Renal pelvis (tissue), 4 donors: Measurements from ENCODE around the gene GAB2. TPM values are rescaled to one million over a fixed set of nuclear protein-coding genes. Genes with fewer than 3 reads are reported as not detected.

Experiments used
- DNase-seq: peaks from one replicate; pipeline ENCODE4 v3.0.0-alpha.2; 2013
- polyA plus RNA-seq, 3 donors: library from polyadenylated mRNA; unstranded; fragments of 120-200 nt; gene quantifications; one replicate each; pipeline ENCODE4 v1.2.1, GENCODE V29; 2013; ENCODE audit not compliant: insufficient read length in 3 of 3

Gene GAB2
- polyA plus RNA-seq, 3 donors = 17.1 to 19.8 (median 17.8) TPM

DNA sequence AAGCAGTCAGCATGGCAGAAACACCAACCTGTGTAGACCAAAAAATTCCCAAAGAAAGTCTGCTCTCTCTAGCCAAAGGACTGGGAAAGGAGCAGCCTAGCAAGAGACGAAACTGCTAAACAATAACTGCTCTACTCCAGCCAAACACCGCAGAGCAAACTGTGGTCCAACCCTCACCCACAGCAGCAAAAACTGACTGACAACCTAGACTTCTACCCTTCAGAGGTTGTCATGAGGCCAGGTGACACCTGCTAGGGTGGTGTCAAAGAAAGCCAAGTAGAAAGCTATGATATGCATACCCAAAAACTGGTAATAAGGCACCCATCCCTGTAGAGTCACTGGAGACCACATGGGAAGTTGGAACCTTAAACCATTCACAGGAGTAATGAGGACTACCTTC, 11.8 kb downstream of the GAB2 start:
- no peak for DNase-seq

- DNase-seq = no peak
Measured at GRCh38 chr11:78403781-78404180, 13.8 kb downstream of the GAB2 start.

DNA sequence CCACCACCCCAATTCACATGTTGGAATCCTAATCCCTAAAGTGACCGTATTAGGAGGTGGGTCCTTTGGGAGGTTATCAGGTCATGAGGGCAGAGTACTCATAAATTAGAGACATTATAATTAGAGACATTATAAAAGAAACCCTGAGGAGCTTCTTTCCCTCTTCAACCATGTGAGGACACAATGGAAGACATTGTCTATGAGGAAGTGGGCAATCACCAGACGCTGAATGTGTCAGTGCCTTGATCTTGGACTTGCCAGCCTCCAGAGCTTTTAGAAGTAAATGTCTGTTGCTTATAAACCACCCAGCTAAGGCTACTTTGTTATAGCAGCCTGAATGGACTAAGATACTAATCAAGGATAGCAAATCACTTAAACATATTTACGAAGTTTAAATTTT, 14.8 kb downstream of the GAB2 start:
- DNase-seq = no peak

DNA sequence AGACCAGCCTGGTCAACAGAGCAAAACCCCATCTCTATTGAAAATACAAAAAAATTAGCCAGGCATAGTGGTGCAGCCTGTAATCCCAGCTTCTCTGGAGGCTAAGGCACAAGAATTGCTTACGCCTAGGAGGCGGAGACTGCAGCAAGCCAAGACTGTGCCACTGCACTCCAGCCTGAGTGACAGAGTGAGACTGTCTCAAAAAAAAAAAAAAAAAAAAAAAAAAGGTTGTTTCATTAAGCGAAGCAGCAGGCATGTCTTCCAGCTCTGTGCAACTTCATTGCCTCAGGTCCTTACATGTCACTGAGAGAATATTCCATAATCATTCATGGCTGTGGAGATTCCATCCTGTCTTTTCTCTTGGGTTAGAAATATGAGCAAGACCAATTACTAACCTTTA, 16.9 kb downstream of the GAB2 start:
- no peak for DNase-seq

- DNase-seq = no peak
Measured at GRCh38 chr11:78400116-78400515, 17.5 kb downstream of the GAB2 start.

DNA sequence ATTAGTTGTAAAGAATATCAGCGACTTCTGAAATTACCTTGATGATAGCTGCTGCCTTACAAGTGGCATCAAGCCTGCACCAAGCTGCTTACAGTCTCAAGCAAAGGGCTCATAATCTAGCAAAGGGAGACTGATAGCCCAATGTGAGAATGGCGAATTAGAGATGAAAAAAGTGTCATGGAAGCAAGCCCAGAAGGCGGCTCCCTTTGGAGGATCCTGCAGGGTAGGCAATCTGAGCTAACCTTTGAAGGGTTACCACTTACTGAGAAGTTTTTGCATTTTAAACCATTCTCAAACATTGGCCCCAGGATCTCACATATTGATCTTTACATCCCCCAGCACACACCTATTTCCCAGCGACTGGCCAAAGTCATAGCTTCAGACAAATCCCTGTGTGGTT, 18.5 kb downstream of the GAB2 start:
- DNase-seq = no peak

- DNase-seq = no peak
Measured at GRCh38 chr11:78398715-78399114, 18.9 kb downstream of the GAB2 start.

- DNase-seq = no peak
Measured at GRCh38 chr11:78397398-78397797, 20.2 kb downstream of the GAB2 start.

- no peak for DNase-seq
Measured at GRCh38 chr11:78395597-78395996, 22.0 kb downstream of the GAB2 start.

- DNase-seq = no peak
Measured at GRCh38 chr11:78392854-78393253, 24.8 kb downstream of the GAB2 start.

DNA sequence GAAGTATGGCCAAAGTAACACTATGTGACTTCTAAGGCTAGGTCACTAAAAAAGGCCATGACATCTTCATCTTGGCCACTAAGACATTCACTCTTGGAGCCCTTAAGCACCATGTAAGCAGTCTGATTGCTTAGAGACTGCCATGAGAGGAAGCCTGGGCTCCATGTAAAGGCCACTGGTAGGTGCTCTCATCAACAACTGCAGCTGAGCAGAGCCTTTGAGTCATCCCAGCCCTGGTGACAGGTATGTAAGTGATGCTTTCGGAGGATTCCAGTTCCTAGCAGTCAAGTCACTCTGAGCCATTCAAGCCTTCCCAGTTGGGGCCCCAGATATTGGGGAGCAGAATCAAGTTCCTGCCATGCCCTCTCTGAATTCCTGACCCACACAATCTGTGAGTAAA, 26.2 kb downstream of the GAB2 start:
- no peak for DNase-seq

DNA sequence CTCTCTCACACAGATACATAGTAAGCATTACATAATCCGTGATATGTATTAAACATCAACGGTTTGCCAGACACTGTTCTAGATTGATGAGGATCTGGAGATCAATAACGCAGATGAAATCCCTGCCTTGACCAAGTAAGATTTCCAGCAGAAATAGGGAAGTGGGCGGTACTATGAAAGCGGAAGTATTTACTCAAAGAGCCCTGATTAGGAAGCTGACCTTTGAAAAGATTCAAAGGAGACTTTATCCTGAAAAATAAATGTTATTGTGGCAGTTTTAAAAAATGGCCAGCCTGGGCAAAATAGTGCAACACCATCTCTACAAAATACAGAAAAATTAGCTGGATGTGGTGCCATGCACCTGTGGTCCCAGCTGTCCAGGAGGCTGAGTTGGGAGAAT, 26.8 kb downstream of the GAB2 start:
- no peak for DNase-seq

DNA sequence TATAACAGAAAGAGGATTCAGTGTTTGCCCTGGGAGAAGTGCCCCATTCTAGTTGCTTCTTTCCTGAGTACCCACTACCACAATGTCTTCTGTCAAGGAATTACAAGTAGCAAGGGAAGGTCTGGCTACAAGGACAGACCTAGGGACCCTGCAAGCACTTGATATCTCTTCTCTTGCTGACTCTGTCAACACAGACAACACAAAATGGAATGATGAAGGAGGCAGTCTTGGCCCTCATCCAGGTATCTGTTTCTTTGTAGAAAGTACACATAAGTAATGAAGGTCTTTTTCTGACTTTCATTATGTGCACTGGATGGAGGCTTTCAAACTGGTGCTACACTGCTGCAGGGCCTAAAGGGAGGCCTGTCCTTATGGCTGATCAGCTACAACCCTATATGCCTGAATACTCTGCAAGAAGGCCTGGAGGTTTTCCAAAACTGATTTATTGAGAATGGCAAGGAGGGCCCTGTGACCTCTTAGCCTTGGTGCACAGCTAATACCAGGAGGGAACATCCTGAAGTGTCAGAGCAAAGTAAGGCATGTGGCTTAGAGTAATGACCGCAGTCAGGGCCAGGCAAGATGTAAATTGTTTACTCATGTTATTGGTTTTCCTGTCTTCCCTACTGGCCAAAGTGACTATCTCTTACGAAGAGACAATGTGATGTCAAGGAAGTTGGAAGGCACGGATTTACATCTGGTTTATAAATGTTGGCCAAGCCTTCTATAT, 31.2 kb downstream of the GAB2 start:
- no peak for DNase-seq

DNA sequence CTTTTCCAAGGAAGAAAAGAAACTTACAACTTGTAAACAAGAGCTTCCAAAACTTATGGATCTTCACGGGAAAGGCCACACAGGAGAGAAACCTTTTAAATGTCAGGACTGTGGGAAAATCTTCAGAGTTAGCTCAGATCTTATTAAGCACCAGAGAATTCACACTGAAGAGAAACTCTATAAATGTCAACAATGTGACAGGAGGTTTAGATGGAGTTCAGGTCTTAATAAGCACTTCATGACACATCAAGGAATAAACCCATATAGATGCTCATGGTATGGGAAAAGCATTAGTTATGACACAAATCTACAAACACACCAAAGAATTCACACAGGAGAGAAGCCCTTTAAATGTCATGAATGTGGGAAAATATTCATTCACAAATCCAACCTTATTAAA, 32.4 kb downstream of the GAB2 start:
- DNase-seq = no peak

DNA sequence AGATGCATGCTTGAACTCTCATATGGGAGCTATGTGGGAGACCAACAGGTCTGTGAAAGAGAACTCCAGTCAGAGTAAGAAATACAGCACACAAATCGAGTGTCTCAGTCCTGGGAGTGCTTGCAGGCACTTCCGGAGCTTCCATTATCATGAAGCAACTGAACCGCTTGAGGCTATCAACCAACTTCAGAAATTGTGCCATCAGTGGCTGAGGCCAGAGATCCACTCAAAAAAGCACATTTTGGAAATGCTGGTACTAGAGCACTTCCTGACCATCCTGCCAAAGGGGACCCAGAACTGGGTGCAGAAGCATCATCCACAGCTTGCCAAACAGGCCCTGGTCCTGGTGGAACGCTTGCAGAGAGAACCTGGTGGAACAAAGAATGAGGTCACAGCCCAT, 33.4 kb downstream of the GAB2 start:
- no peak for DNase-seq

- no peak for DNase-seq
Measured at GRCh38 chr11:78381865-78382264, 35.8 kb downstream of the GAB2 start.

DNA sequence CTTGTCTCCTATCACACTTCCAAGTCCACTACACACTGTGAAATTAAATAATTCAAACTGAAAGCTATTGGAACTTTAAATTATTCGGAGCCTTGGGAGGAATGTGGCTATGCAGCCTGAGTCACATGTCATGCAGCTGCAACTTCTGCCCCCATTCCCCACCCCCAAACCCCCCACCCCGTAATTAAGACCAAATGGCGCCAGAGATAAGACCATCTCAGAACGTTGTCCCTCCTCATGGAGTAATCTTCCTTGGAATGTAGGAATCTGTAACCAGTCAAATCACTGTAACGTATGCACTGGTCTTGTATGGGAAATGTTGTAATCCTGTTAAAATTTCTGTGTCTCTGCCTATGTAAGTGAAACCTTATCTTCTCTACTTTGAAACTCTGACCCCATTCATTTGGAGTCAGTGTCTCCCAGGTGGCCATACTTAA, 37.0 kb downstream of the GAB2 start:
- no peak for DNase-seq

GRCh38 chr11:78379039-78379670, 38.5 kb downstream of the GAB2 start:
- no peak for DNase-seq

DNA sequence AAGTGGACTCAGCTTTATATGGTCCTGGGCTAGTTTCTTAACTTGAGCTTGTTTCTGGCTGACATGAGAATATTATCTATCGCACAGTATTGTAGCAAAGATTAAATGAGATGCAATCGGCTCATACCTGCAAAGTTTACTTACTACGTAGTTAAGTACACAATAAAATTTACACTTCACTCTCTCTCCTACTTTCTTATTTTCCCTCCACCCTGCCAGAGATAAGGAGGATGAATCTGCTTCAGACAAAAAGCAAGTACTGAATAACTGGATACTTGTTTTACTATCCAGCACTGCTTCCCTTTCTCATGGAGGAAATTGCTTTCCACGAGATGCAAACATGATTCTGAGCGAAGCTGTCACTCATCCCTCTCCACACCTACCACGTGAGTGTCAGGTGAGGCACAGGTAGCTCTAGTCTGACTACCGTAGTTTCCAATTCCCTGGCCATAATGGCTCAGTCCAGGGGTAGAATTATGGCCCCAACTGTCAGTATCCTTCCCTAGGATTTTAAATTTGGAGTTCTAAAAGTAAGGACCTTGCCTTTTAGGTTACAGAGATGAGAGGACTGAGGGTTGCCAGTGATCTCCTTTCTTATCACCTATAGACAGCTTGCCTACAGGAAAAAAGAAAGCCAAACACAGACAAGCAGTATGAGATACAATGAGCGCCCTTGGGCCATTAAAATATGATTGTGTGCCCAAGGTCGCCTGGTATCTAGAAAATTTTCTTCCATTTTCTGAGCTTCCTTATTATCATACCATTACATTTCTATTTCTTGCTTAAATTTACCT, 39.8 kb downstream of the GAB2 start:
- DNase-seq = no peak

GRCh38 chr11:78376858-78377257, 40.8 kb downstream of the GAB2 start:
- no peak for DNase-seq

GRCh38 chr11:78374917-78375316, 42.7 kb downstream of the GAB2 start:
- no peak for DNase-seq

- DNase-seq = no peak
Measured at GRCh38 chr11:78373689-78374088, 43.9 kb downstream of the GAB2 start.

- no peak for DNase-seq
Measured at GRCh38 chr11:78372114-78372768, 45.4 kb downstream of the GAB2 start.
